Thyroid gland (tissue), 4 donors: Measurements from ENCODE around the gene POLR3B. TPM values are rescaled to one million over a fixed set of nuclear protein-coding genes. Genes with fewer than 3 reads are reported as not detected.
A peak's percentile ranks its signal among the peaks of the same experiment; 100 is the strongest.

Experiments used
- DNase-seq, 2 donors: peaks; one replicate each; pipeline ENCODE4 v3.0.0-alpha.2; 2019
- H3K27ac ChIP-seq, 3 donors: fragments of 200-600 bp; sonication (generic); 1 replicate in 2 of 3; 2 replicates in 1 of 3; pipeline ENCODE4 v1.5.1; 2016 to 2019; ENCODE audit warnings: mild to moderate bottlenecking in 1 of 3, moderate library complexity in 1 of 3
- H3K27me3 ChIP-seq: fragments of 200-600 bp; sonication (generic); one replicate; pipeline ENCODE4 v1.5.1; 2019
- H3K36me3 ChIP-seq, 2 donors: fragments of 200-600 bp; sonication (generic); one replicate each; pipeline ENCODE4 v1.5.1; 2016 to 2019
- H3K4me1 ChIP-seq, 2 donors: fragments of 200-600 bp; sonication (generic); one replicate each; pipeline ENCODE4 v1.5.1; 2017 to 2019
- H3K4me3 ChIP-seq, 3 donors: fragments of 200-600 bp; sonication (generic); replicated peaks in 1 of 3; 1 replicate in 2 of 3; 2 replicates in 1 of 3; pipeline ENCODE4 v1.5.1; 2016; ENCODE audit warnings: mild to moderate bottlenecking in 1 of 3
- H3K9me3 ChIP-seq: fragments of 200-600 bp; sonication (generic); one replicate; pipeline ENCODE4 v1.5.1; 2017
- CTCF ChIP-seq, 6 experiments: fragments of 200-600 bp in 3 of 6; fragments of 450-650 bp in 3 of 6; sonication (generic) in 3 of 6; IDR thresholded peaks; one replicate each; pipeline ENCODE4 v1.5.1; 2016 to 2019; ENCODE audit warnings: antibody characterized with exemption in 6 of 6, mild to moderate bottlenecking in 2 of 6, inconsistent platforms in 1 of 6, moderate library complexity in 1 of 6
- POLR2A ChIP-seq, 2 donors: fragments of 450-650 bp; IDR thresholded peaks; one replicate each; pipeline ENCODE4 v1.6.1; 2017; ENCODE audit warnings: antibody characterized with exemption in 2 of 2, mild to moderate bottlenecking in 2 of 2, moderate library complexity in 1 of 2
- WGBS, 2 donors: methylation state at CpG; one replicate each; pipeline ENCODE4 v1.1.5; 2017; 5-methylcytosine and 5-hydroxymethylcytosine counted together
- intact Hi-C: fragments of 100-400 bp; cut with DNase I; formaldehyde crosslinking; loops from one replicate; pipeline ENCODE4 v1.15.1; 2023
- total RNA-seq, 4 donors: library from RNA; depleted of rRNA; stranded (reverse); fragments of >200 nt; gene quantifications; one replicate each; pipeline ENCODE4 v1.2.3, GENCODE V29; 2016

Gene POLR3B
- total RNA-seq, 4 donors from 2014 or later: 6.0 to 13.8 (median 12.0) TPM

DNA sequence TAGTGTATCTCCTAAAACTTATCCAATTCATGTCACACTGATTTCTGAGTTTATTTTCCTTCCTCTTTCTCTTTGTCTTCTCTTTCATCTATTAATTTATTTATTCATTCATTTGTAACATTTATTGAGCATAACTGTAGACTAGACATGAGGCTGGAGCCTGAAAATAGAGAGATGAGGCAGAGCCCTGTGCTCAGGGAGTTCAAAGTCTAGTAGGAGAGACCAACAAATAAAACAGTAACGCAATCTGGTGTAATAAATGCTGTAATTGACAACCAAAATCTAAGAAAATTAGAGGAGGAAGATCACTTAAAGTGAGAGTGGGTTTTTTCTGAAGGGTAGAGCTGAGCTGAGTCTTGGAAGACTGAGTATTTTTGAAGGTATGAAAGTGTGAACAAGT, 87.5 kb downstream of the POLR3B start:
- no peak for DNase-seq
- Histone ChIP-seq H3K9me3 (no peaks in the 10 kb centered on the region), H3K36me3 (no peaks in the 10 kb centered on the region), H3K4me1 (no peaks in the 10 kb centered on the region), H3K27ac (no peak overlapping the region), H3K4me3 (no peak overlapping the region), H3K27me3 (no peaks in the 10 kb centered on the region)
- WGBS, 2 donors: 2 to 52% methylated on average over 1 of the region's 1 CpG
- intact Hi-C loops: no loop called here
- TF ChIP-seq POLR2A (IDR thresholded peaks at IDR 0.05) (no peak), CTCF (IDR thresholded peaks at IDR 0.05) (no peak)

- Histone ChIP-seq H3K27ac (no peak overlapping the region), H3K4me1 (no peaks in the 10 kb centered on the region), H3K27me3 (no peaks in the 10 kb centered on the region), H3K9me3 (no peaks in the 10 kb centered on the region), H3K4me3 (no peak overlapping the region), H3K36me3 (no peaks in the 10 kb centered on the region)
- intact Hi-C loops: no loop called here
- 83 to 90% methylated on average over 5 of the region's 5 CpGs for WGBS, 2 donors
- TF ChIP-seq CTCF (IDR thresholded peaks at IDR 0.05) (no peak), POLR2A (IDR thresholded peaks at IDR 0.05) (no peak)
- DNase-seq: no peak
Measured at GRCh38 chr12:106445959-106446358, 88.4 kb downstream of the POLR3B start.

DNA sequence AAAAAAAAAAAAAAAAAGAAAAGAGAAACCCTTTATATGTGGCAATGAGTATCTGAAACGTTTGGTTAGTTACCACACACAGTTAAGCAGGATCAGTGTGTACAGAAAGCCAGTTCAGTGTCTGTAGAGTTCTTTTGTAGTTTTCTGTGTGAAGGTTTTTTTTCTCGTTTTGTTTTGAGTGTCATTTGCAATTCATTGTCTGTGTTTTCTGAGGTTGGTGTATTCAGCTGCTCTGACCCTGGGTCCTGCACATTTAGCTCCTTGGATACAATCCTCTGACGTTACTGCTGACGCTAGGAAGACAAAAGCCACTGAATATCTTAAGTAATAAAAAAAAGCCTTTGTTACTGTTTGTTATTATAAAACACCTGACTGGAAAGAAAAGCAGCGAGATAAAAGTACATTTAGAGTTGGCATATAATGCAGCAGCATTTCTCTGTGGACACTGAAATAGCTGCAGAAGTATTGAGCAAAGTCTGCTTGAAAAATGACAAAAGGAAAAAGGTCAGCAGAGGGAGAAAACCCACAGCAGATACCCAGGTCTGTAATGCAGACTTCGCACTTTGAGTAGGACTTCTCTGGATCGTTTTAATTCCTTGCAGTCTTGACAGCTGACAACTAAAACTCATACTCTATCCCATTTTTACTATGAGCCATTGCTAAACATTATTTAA, 89.0 kb downstream of the POLR3B start:
- intact Hi-C loops: no loop called here
- H3K4me3 ChIP-seq: no peak overlapping the region
- H3K36me3 ChIP-seq: no peaks in the 10 kb centered on the region
- H3K4me1 ChIP-seq: peaks cover 0 to 5% of the 10 kb centered on the region in 2 donors
- 40 to 41% methylated on average over 7 of the region's 7 CpGs for WGBS, 2 donors
- peak overlapping the region in 1 of 3 donors; percentile 20 for H3K27ac ChIP-seq
- no peak for TF ChIP-seq POLR2A (IDR thresholded peaks at IDR 0.05)
- TF ChIP-seq CTCF (IDR thresholded peaks at IDR 0.05): no peak
- DNase-seq: no peak
- H3K27me3 ChIP-seq: no peaks in the 10 kb centered on the region
- H3K9me3 ChIP-seq: no peaks in the 10 kb centered on the region

DNA sequence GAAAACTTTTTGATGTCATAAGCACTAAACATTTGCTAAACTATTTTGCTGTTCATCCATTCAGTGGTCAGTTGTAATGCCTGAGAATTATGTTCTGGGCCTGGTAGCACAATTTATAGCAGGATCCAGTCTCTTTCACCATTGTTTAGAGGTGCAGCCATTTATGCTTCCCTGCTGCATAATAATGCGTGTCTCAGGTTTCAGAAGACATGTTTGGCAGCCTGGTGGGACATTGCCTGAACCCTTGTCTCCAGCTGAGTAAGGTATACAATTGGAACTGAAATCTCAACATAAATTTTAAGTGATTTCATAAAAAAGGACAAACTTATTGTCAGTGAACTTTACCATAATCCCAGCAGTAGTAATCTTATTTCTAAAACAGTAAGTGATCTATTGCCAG, 94.8 kb downstream of the POLR3B start:
- DNase-seq: no peak
- H3K27me3 ChIP-seq: no peaks in the 10 kb centered on the region
- intact Hi-C loops: no loop called here
- H3K4me1 ChIP-seq: peaks cover 0 to 5% of the 10 kb centered on the region in 2 donors
- no peaks in the 10 kb centered on the region for H3K36me3 ChIP-seq
- TF ChIP-seq CTCF (IDR thresholded peaks at IDR 0.05): no peak
- no peak for TF ChIP-seq POLR2A (IDR thresholded peaks at IDR 0.05)
- 96 to 100% methylated on average over 1 of the region's 1 CpG for WGBS, 2 donors
- no peak overlapping the region for H3K27ac ChIP-seq
- no peak overlapping the region for H3K4me3 ChIP-seq
- H3K9me3 ChIP-seq: no peaks in the 10 kb centered on the region

DNA sequence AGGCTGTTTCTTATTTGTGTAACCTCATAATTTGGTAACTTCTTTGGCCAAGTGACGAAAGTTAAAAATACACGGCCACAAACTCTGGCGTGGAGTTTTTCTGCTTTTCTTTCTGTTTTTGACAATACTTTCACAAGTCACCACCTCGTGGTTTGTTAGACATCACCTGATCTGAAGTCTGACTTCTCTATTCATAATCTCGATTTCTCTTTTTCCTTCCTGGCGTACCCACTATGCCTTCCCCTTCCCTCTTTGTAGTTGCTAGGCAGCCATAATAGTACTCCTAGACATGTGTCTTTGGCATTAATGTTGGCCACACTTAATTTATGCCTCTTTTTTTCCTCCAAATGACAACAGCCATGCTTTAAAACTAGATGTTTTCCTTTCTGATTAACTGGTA, 97.6 kb downstream of the POLR3B start:
- WGBS, 2 donors: 82 to 86% methylated on average over 6 of the region's 6 CpGs
- H3K4me1 ChIP-seq: peaks cover 0 to 5% of the 10 kb centered on the region in 2 donors
- H3K36me3 ChIP-seq: peaks cover 0 to under 1% of the 10 kb centered on the region in 2 donors
- intact Hi-C loops: no loop called here
- no peaks in the 10 kb centered on the region for H3K27me3 ChIP-seq
- DNase-seq: no peak
- TF ChIP-seq POLR2A (IDR thresholded peaks at IDR 0.05) (no peak), CTCF (IDR thresholded peaks at IDR 0.05) (no peak)
- H3K27ac ChIP-seq: no peak overlapping the region
- no peak overlapping the region for H3K4me3 ChIP-seq
- H3K9me3 ChIP-seq: no peaks in the 10 kb centered on the region
